HepG2 (cell line): ENCODE results near the gene AGER. TPM values are rescaled to one million over a fixed set of nuclear protein-coding genes. Genes with fewer than 3 reads are reported as not detected.
A peak's percentile ranks its signal among the peaks of the same experiment; 100 is the strongest.

ENCODE experiments used
- BRF2 ChIP-seq: sonication (generic); formaldehyde crosslinking; IDR thresholded peaks from 2 replicates; pipeline ENCODE4 v1.8.1; 2022; ENCODE audit warnings: mild to moderate bottlenecking, missing genetic modification reagents
- DZIP1 ChIP-seq: sonication (generic); formaldehyde crosslinking; IDR thresholded peaks from 2 replicates; pipeline ENCODE4 v1.5.0; 2020; ENCODE audit warnings: mild to moderate bottlenecking, missing genetic modification reagents
- HHEX ChIP-seq: IDR thresholded peaks from 2 replicates; pipeline ENCODE4 v1.6.1; 2016; ENCODE audit warnings: control low read depth
- JUN ChIP-seq: sonication (generic); formaldehyde crosslinking; IDR thresholded peaks from 2 replicates; pipeline ENCODE4 v1.4.0; 2020; ENCODE audit warnings: mild to moderate bottlenecking, missing genetic modification reagents
- KDM1A ChIP-seq: IDR thresholded peaks from 2 replicates; pipeline ENCODE4 v1.6.1; 2016; ENCODE audit warnings: missing compliant biosample characterization
- KDM4B ChIP-seq: sonication (generic); formaldehyde crosslinking; IDR thresholded peaks from 2 replicates; pipeline ENCODE4 v1.4.0; 2020; ENCODE audit warnings: missing genetic modification reagents
- MIER2 ChIP-seq: IDR thresholded peaks from 2 replicates; pipeline ENCODE4 v1.6.1; 2016; ENCODE audit warnings: missing biosample characterization, missing genetic modification reagents
- PRMT3 ChIP-seq: sonication (generic); formaldehyde crosslinking; IDR thresholded peaks from 2 replicates; pipeline ENCODE4 v1.8.1; 2022; ENCODE audit warnings: low read depth, mild to moderate bottlenecking, moderate library complexity, missing genetic modification reagents, borderline replicate concordance
- RORA ChIP-seq: sonication (generic); formaldehyde crosslinking; IDR thresholded peaks from 2 replicates; pipeline ENCODE4 v1.5.0; 2020; ENCODE audit warnings: mild to moderate bottlenecking, missing genetic modification reagents, moderate library complexity
- SNAPC5 ChIP-seq: sonication (generic); formaldehyde crosslinking; IDR thresholded peaks from 2 replicates; pipeline ENCODE4 v1.8.1; 2023; ENCODE audit warnings: mild to moderate bottlenecking, missing genetic modification reagents, borderline replicate concordance
- SOX13 ChIP-seq, 3 experiments: fragments of 450-650 bp in 1 of 3; sonication (generic) in 1 of 3; formaldehyde crosslinking in 1 of 3; IDR thresholded peaks in 2 of 3; conservative IDR thresholded peaks in 1 of 3; 2 replicates each; pipeline versions ENCODE4 v1.5.0 to v1.6.1; 2016 to 2020; ENCODE audit warnings: antibody characterized with exemption in 1 of 3, mild to moderate bottlenecking in 1 of 3, missing compliant biosample characterization in 1 of 3, missing genetic modification reagents in 1 of 3, moderate library complexity in 1 of 3
- SRY ChIP-seq: sonication (generic); formaldehyde crosslinking; IDR thresholded peaks from 2 replicates; pipeline ENCODE4 v1.8.0; 2022; ENCODE audit warnings: mild to moderate bottlenecking, missing genetic modification reagents
- ZC3H4 ChIP-seq: sonication (generic); formaldehyde crosslinking; IDR thresholded peaks from 2 replicates; pipeline ENCODE4 v1.4.0; 2020; ENCODE audit warnings: missing genetic modification reagents, borderline replicate concordance
- ZFP1 ChIP-seq: IDR thresholded peaks from 2 replicates; pipeline ENCODE4 v1.6.1; 2016
- ZFP37 ChIP-seq: sonication (generic); formaldehyde crosslinking; IDR thresholded peaks from 2 replicates; pipeline ENCODE4 v1.4.0; 2020; ENCODE audit warnings: missing genetic modification reagents, borderline replicate concordance
- ZNF646 ChIP-seq: sonication (generic); formaldehyde crosslinking; IDR thresholded peaks from 2 replicates; pipeline ENCODE4 v1.9.0; 2021; ENCODE audit warnings: mild to moderate bottlenecking, missing genetic modification reagents
- ZNF75D ChIP-seq: sonication (generic); formaldehyde crosslinking; IDR thresholded peaks from 2 replicates; pipeline ENCODE4 v1.8.1; 2023; ENCODE audit warnings: missing genetic modification reagents, mild to moderate bottlenecking, borderline replicate concordance
- polyA plus RNA-seq, 8 experiments: library from polyadenylated mRNA; depleted of rRNA in 3 of 8; stranded (reverse) in 7 of 8; unstranded in 1 of 8; fragments of >200 nt; fragmentation: Illumina TruSeq in 4 of 8; extraction: Trizol in 4 of 8; gene quantifications; 2 replicates each; pipeline versions ENCODE4 v1.2.1 to v1.2.3, GENCODE V29; 2011 to 2016; ENCODE audit warnings: low read depth in 4 of 8, missing spikeins in 1 of 8, mixed read lengths in 1 of 8; ENCODE audit not compliant: insufficient read depth in 1 of 8
- total RNA-seq, 5 experiments: library from RNA; depleted of rRNA; stranded (reverse); fragments of >200 nt; fragmentation: Illumina TruSeq; extraction: Trizol; gene quantifications; 2 replicates each; pipeline ENCODE4 v1.2.3, GENCODE V29; 2016; ENCODE audit warnings: low read depth in 1 of 5

Gene AGER
- total and polyA plus RNA-seq, 2 of the 13 experiments (the other 11 are each of a cell fraction or from before 2014, with no cell fraction given), result 1.9 to 5.1 TPM

GRCh38 chr6:32153564-32154513 is 30.2 kb downstream of the AGER start, which contains the start of gene PPT2 (continued):
- TF ChIP-seq BRF2 (CRISPR knock-in tag) (no peak), ZNF646 (0 out of 2 replicates have a peak, but pooled peaks have one; percentile 14), KDM1A (no peak), PRMT3 (no peak), SNAPC5 (no peak), RORA (CRISPR knock-in tag) (no peak), ZNF75D (CRISPR knock-in tag) (no peak), DZIP1 (CRISPR knock-in tag) (no peak), SOX13 (IDR thresholded peaks at IDR 0.05) (no peak), SOX13 (CRISPR knock-in tag; conservative IDR thresholded peaks at IDR 0.05 in 1 of 2, IDR thresholded peaks at IDR 0.05 in 1 of 2) (peak in 1 of 2 experiments; percentile 14; a peak in 1 of 4 replicates), KDM4B (CRISPR knock-in tag) (peak; percentile 41; the same call in 1 of the 2 replicates), ZFP37 (CRISPR knock-in tag) (peak; percentile 97), MIER2 (CRISPR knock-in tag) (no peak; the same call in 1 of the 2 replicates), SRY (no peak), ZC3H4 (CRISPR knock-in tag) (no peak; the same call in 1 of the 2 replicates), HHEX (CRISPR knock-in tag) (no peak), ZFP1 (CRISPR knock-in tag) (0 out of 2 replicates have a peak, but pooled peaks have one; percentile 22), JUN (CRISPR knock-in tag) (peak; percentile 72; the same call in 1 of the 2 replicates)
